ENCODE measurements around the gene NKTR.
A peak's percentile ranks its signal among the peaks of the same experiment; 100 is the strongest.

Gene NKTR

GRCh38 chr3:42633544-42633943 is 33.1 kb downstream of the NKTR start:
- no peak overlapping the region for H3K4me3 ChIP-seq (ENCODE audit: low read depth in 1 of 2, low read length in 2 of 2)
- H3K9ac ChIP-seq (ENCODE audit: low read length), result no peak overlapping the region
- H3K27me3 ChIP-seq (ENCODE audit: control insufficient read depth in 1 of 2, insufficient read depth in 2 of 2, low read length in 2 of 2), result no peaks in the 10 kb centered on the region
- H3K4me1 ChIP-seq (ENCODE audit: insufficient read depth, low read length), result no peaks in the 10 kb centered on the region
- no peak overlapping the region for H3K27ac ChIP-seq (ENCODE audit: low read depth, low read length)
- no peaks in the 10 kb centered on the region for H3K9me3 ChIP-seq (ENCODE audit: low read length)
- H3K36me3 ChIP-seq (ENCODE audit: insufficient read depth, low read length), result peaks cover 82% of the 10 kb centered on the region

GRCh38 chr3:42635111-42635510 is 34.6 kb downstream of the NKTR start:
- H3K9me3 ChIP-seq (ENCODE audit: low read length), result no peaks in the 10 kb centered on the region
- H3K9ac ChIP-seq (ENCODE audit: low read length), result no peak overlapping the region
- H3K36me3 ChIP-seq (ENCODE audit: insufficient read depth, low read length), result peaks cover 94% of the 10 kb centered on the region
- H3K4me1 ChIP-seq (ENCODE audit: insufficient read depth, low read length), result no peaks in the 10 kb centered on the region
- no peak overlapping the region for H3K27ac ChIP-seq (ENCODE audit: low read depth, low read length)
- no peak overlapping the region for H3K4me3 ChIP-seq (ENCODE audit: low read depth in 1 of 2, low read length in 2 of 2)
- no peaks in the 10 kb centered on the region for H3K27me3 ChIP-seq (ENCODE audit: control insufficient read depth in 1 of 2, insufficient read depth in 2 of 2, low read length in 2 of 2)

GRCh38 chr3:42637001-42637400 is 36.5 kb downstream of the NKTR start:
- Histone ChIP-seq H3K4me3 (ENCODE audit: low read depth in 1 of 2, low read length in 2 of 2) (no peak overlapping the region), H3K9ac (ENCODE audit: low read length) (no peak overlapping the region), H3K9me3 (ENCODE audit: low read length) (no peaks in the 10 kb centered on the region), H3K4me1 (ENCODE audit: insufficient read depth, low read length) (no peaks in the 10 kb centered on the region), H3K36me3 (ENCODE audit: insufficient read depth, low read length) (peaks cover 87% of the 10 kb centered on the region), H3K27me3 (ENCODE audit: control insufficient read depth in 1 of 2, insufficient read depth in 2 of 2, low read length in 2 of 2) (no peaks in the 10 kb centered on the region), H3K27ac (ENCODE audit: low read depth, low read length) (no peak overlapping the region)

- H3K27me3 ChIP-seq (ENCODE audit: control insufficient read depth in 1 of 2, insufficient read depth in 2 of 2, low read length in 2 of 2), result no peaks in the 10 kb centered on the region
- no peak overlapping the region for H3K9ac ChIP-seq (ENCODE audit: low read length)
- no peak overlapping the region for H3K4me3 ChIP-seq (ENCODE audit: low read depth in 1 of 2, low read length in 2 of 2)
- H3K9me3 ChIP-seq (ENCODE audit: low read length), result no peaks in the 10 kb centered on the region
- H3K36me3 ChIP-seq (ENCODE audit: insufficient read depth, low read length), result peaks cover 87% of the 10 kb centered on the region
- no peaks in the 10 kb centered on the region for H3K4me1 ChIP-seq (ENCODE audit: insufficient read depth, low read length)
- no peak overlapping the region for H3K27ac ChIP-seq (ENCODE audit: low read depth, low read length)
Measured at GRCh38 chr3:42638339-42638842, 37.9 kb downstream of the NKTR start.

GRCh38 chr3:42639192-42639591 is 38.7 kb downstream of the NKTR start:
- no peak overlapping the region for H3K9ac ChIP-seq (ENCODE audit: low read length)
- no peaks in the 10 kb centered on the region for H3K27me3 ChIP-seq (ENCODE audit: control insufficient read depth in 1 of 2, insufficient read depth in 2 of 2, low read length in 2 of 2)
- H3K27ac ChIP-seq (ENCODE audit: low read depth, low read length), result no peak overlapping the region

DNA sequence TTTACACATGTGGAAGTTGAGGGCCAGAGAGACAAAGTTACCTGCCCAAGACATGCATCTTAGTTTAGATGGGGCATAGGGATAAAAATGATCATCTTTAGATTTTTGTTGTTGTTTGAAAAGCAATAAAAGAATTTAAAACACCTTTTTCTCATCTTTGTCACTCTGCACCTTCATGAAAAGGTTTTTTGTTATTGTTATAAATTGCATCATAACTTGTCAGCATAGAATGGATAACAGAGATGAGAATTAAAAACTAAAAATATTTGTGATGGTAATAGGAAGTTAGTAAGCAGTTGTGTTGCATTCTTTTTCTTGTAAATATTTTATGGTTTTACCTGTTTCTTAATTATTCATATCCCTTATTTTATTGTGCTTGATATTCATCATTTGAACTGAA is 39.6 kb downstream of the NKTR start:
- Histone ChIP-seq H3K9me3 (ENCODE audit: low read length) (no peaks in the 10 kb centered on the region), H3K4me1 (ENCODE audit: insufficient read depth, low read length) (no peaks in the 10 kb centered on the region), H3K9ac (ENCODE audit: low read length) (no peak overlapping the region), H3K27ac (ENCODE audit: low read depth, low read length) (no peak overlapping the region), H3K4me3 (ENCODE audit: low read depth in 1 of 2, low read length in 2 of 2) (no peak overlapping the region), H3K27me3 (ENCODE audit: control insufficient read depth in 1 of 2, insufficient read depth in 2 of 2, low read length in 2 of 2) (no peaks in the 10 kb centered on the region), H3K36me3 (ENCODE audit: insufficient read depth, low read length) (peaks cover 86% of the 10 kb centered on the region)

More at GRCh38 chr3:42639192-42639591, 38.7 kb downstream of the NKTR start:
- Histone ChIP-seq H3K9me3 (ENCODE audit: low read length) (no peaks in the 10 kb centered on the region), H3K36me3 (ENCODE audit: insufficient read depth, low read length) (peaks cover 86% of the 10 kb centered on the region), H3K4me1 (ENCODE audit: insufficient read depth, low read length) (no peaks in the 10 kb centered on the region), H3K4me3 (ENCODE audit: low read depth in 1 of 2, low read length in 2 of 2) (no peak overlapping the region)

DNA sequence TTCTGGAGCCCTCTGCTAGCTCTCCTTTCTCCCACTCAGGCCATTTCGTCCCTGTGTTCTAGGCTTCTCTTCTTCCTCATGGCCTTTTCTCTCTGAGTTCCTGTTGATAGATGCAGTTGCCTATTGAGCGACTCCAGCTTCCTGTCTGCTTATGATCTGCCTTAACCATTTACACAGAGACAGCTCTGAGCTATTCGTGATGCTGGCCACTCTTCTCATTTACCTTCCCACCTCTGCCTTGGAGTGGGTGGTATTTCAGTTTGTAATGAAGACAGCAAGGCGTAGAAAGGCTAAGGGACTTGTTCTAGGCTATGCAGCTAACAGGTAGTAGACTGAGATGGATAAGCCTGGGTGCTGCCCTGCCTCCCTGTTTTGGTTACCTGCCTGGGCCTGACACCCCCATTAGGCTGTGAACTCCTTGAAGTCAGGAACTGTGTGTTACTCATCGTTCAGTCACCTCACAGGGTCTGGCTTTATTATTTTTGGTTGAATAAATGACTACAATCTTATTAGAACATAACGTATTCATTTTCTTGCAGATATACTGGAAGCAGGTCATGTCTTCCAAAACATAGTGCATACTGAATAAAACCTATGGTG is 40.4 kb downstream of the NKTR start:
- H3K4me3 ChIP-seq (ENCODE audit: low read depth in 1 of 2, low read length in 2 of 2), result no peak overlapping the region
- H3K9me3 ChIP-seq (ENCODE audit: low read length), result no peaks in the 10 kb centered on the region
- H3K4me1 ChIP-seq (ENCODE audit: insufficient read depth, low read length), result no peaks in the 10 kb centered on the region
- peaks cover 86% of the 10 kb centered on the region for H3K36me3 ChIP-seq (ENCODE audit: insufficient read depth, low read length)
- no peak overlapping the region for H3K9ac ChIP-seq (ENCODE audit: low read length)
- H3K27me3 ChIP-seq (ENCODE audit: control insufficient read depth in 1 of 2, insufficient read depth in 2 of 2, low read length in 2 of 2), result no peaks in the 10 kb centered on the region
- no peak overlapping the region for H3K27ac ChIP-seq (ENCODE audit: low read depth, low read length)

DNA sequence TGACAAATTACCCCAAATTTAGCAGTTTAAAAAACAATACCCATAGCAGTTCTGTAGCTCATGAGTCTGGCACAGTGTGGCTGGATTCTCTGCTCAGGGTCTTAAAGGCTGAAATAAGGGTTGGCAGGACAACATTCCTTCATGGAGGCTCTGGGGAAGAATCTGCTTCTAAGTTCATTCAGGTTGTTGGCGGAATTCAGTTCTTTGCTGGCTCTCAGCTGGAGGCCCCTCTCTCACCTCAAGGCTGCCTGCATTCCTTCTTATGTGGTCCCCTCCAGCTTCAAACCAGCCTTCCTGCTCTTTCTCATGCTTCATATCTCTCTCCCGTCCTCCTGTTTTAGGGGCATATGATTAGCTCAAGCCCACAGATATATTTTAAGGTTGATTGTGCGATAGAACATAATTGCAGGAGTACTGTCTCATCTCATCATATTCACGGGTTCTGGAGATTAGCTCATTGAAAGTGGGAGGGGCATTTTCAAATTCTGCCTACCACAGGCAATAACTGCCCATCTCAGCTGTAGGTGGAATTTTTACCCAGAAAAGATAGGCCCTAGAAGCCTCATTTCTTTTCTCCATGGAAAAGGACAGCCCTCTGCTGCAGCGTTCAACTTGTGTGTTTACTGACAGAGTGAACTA is 47.5 kb downstream of the NKTR start:
- Histone ChIP-seq H3K9ac (ENCODE audit: low read length) (no peak overlapping the region), H3K36me3 (ENCODE audit: insufficient read depth, low read length) (peaks cover 50% of the 10 kb centered on the region), H3K9me3 (ENCODE audit: low read length) (no peaks in the 10 kb centered on the region), H3K4me3 (ENCODE audit: low read depth in 1 of 2, low read length in 2 of 2) (no peak overlapping the region), H3K27me3 (ENCODE audit: control insufficient read depth in 1 of 2, insufficient read depth in 2 of 2, low read length in 2 of 2) (no peaks in the 10 kb centered on the region), H3K4me1 (ENCODE audit: insufficient read depth, low read length) (peaks cover 33% of the 10 kb centered on the region), H3K27ac (ENCODE audit: low read depth, low read length) (no peak overlapping the region)

GRCh38 chr3:42649006-42649405 is 48.5 kb downstream of the NKTR start:
- Histone ChIP-seq H3K4me3 (ENCODE audit: low read depth in 1 of 2, low read length in 2 of 2) (no peak overlapping the region), H3K36me3 (ENCODE audit: insufficient read depth, low read length) (peaks cover 39% of the 10 kb centered on the region), H3K27ac (ENCODE audit: low read depth, low read length) (no peak overlapping the region)

DNA sequence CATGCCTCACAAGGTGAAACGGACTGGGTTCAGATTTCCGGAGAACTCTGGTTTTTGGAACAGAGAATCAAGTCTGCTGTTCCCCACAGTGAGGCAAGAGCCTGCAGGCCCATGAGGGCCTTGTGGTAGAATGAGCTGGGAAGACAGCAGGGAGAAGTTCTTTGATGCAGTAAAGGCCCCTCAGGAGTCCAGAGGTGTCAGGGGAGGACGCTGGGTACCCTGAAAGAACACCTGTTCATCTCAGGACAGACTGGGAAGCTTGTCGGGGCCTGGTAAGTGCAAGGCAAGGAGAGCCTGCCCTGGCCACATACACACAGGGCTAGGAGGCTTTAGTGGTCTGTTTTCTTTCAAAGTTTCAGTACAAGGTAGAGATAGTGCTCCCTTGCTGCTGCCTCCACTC is 49.3 kb downstream of the NKTR start:
- no peak overlapping the region for H3K4me3 ChIP-seq (ENCODE audit: low read depth in 1 of 2, low read length in 2 of 2)
- no peak overlapping the region for H3K27ac ChIP-seq (ENCODE audit: low read depth, low read length)
- H3K36me3 ChIP-seq (ENCODE audit: insufficient read depth, low read length), result peaks cover 34% of the 10 kb centered on the region
- peaks cover 37% of the 10 kb centered on the region for H3K4me1 ChIP-seq (ENCODE audit: insufficient read depth, low read length)
- H3K9me3 ChIP-seq (ENCODE audit: low read length), result no peaks in the 10 kb centered on the region
- H3K27me3 ChIP-seq (ENCODE audit: control insufficient read depth in 1 of 2, insufficient read depth in 2 of 2, low read length in 2 of 2), result no peaks in the 10 kb centered on the region
- no peak overlapping the region for H3K9ac ChIP-seq (ENCODE audit: low read length)

More at GRCh38 chr3:42649006-42649405, 48.5 kb downstream of the NKTR start:
- peaks cover 37% of the 10 kb centered on the region for H3K4me1 ChIP-seq (ENCODE audit: insufficient read depth, low read length)
- no peaks in the 10 kb centered on the region for H3K27me3 ChIP-seq (ENCODE audit: control insufficient read depth in 1 of 2, insufficient read depth in 2 of 2, low read length in 2 of 2)
- H3K9ac ChIP-seq (ENCODE audit: low read length), result no peak overlapping the region
- H3K9me3 ChIP-seq (ENCODE audit: low read length), result no peaks in the 10 kb centered on the region

DNA sequence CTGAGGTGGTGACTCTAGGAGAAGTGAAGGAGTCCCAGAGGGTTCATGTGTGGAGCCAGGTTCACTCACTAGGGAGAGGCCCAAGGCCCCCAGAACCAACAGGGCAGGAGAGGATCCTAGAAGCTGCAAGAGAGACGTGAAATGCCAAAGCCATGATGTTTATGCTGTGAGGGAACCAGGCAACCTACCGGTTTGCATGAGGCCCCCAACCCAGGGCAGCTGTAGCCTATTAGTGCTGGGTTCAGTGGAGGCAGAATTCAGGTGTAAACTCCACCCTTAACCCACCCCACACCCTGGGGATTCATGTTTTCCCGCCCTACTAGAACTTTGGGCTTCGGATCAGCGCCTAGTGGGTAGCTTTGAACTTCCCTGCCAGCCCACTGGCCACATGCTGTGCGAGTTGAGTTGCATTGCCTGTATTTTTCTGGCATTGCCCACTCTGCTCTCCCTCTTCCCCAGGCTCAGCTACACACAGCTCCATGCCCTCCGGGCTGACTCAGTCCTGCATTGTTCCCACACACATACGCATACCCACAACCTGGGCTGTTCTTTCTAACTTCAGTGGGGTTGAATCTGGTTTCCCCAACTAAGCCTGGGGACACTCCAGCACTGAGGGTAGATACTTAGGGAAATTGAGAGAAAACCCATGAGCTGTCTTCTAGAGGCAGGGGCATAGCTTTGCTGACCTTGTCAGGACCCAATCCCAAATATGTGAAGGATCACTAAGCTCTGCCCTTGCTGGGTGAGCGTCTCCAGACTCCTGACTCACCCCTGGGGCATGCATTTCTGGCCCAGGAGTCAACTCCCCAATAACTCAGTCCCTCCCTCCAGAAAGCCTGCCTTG is 51.0 kb downstream of the NKTR start:
- Histone ChIP-seq H3K36me3 (ENCODE audit: insufficient read depth, low read length) (peaks cover 20% of the 10 kb centered on the region), H3K27ac (ENCODE audit: low read depth, low read length) (peak overlapping the region; percentile 67), H3K27me3 (ENCODE audit: control insufficient read depth in 1 of 2, insufficient read depth in 2 of 2, low read length in 2 of 2) (no peaks in the 10 kb centered on the region), H3K9me3 (ENCODE audit: low read length) (no peaks in the 10 kb centered on the region), H3K9ac (ENCODE audit: low read length) (no peak overlapping the region), H3K4me1 (ENCODE audit: insufficient read depth, low read length) (peaks cover 51% of the 10 kb centered on the region), H3K4me3 (ENCODE audit: low read depth in 1 of 2, low read length in 2 of 2) (peak overlapping the region; percentile 18 to 80)
